ENCODE results near the gene CFAP410. TPM values are rescaled to one million over a fixed set of nuclear protein-coding genes. Genes with fewer than 3 reads are reported as not detected.

Gene CFAP410
- total RNA-seq, 1 experiment from 2014 or later: 15.7 TPM

- DNase-seq (ENCODE audit: low read depth): peak; percentile 38
Measured at GRCh38 chr21:44331650-44332307, 7.4 kb downstream of the CFAP410 start.

GRCh38 chr21:44331209-44331608, 8.0 kb downstream of the CFAP410 start:
- no peak for DNase-seq (ENCODE audit: low read depth)

GRCh38 chr21:44330698-44331097, 8.5 kb downstream of the CFAP410 start:
- no peak for DNase-seq (ENCODE audit: low read depth)

GRCh38 chr21:44329971-44330681, 9.1 kb downstream of the CFAP410 start:
- DNase-seq (ENCODE audit: low read depth): no peak

GRCh38 chr21:44329086-44329889, 9.9 kb downstream of the CFAP410 start:
- DNase-seq (ENCODE audit: low read depth): no peak

- DNase-seq (ENCODE audit: low read depth): no peak
Measured at GRCh38 chr21:44328242-44328895, 10.8 kb downstream of the CFAP410 start.

- DNase-seq (ENCODE audit: low read depth): no peak
Measured at GRCh38 chr21:44327603-44327974, 11.6 kb downstream of the CFAP410 start.

GRCh38 chr21:44326716-44327602, 12.2 kb downstream of the CFAP410 start:
- DNase-seq (ENCODE audit: low read depth): no peak

GRCh38 chr21:44326272-44326647, 12.9 kb downstream of the CFAP410 start:
- no peak for DNase-seq (ENCODE audit: low read depth)

- DNase-seq (ENCODE audit: low read depth): no peak
Measured at GRCh38 chr21:44325386-44326271, 13.6 kb downstream of the CFAP410 start.

GRCh38 chr21:44324854-44325107, 14.4 kb downstream of the CFAP410 start:
- no peak for DNase-seq (ENCODE audit: low read depth)

- no peak for DNase-seq (ENCODE audit: low read depth)
Measured at GRCh38 chr21:44324106-44324853, 14.9 kb downstream of the CFAP410 start.

GRCh38 chr21:44323591-44323990, 15.6 kb downstream of the CFAP410 start:
- no peak for DNase-seq (ENCODE audit: low read depth)

- DNase-seq (ENCODE audit: low read depth): no peak
Measured at GRCh38 chr21:44322621-44323325, 16.4 kb downstream of the CFAP410 start.

- no peak for DNase-seq (ENCODE audit: low read depth)
Measured at GRCh38 chr21:44321846-44322450, 17.2 kb downstream of the CFAP410 start.

- DNase-seq (ENCODE audit: low read depth): no peak
Measured at GRCh38 chr21:44320847-44321246, 18.3 kb downstream of the CFAP410 start.

GRCh38 chr21:44319407-44320065, 19.7 kb downstream of the CFAP410 start:
- DNase-seq (ENCODE audit: low read depth): no peak
